Lower lobe of right lung (tissue), 2 donors: ENCODE measurements around the gene PPP6C. TPM values are rescaled to one million over a fixed set of nuclear protein-coding genes. Genes with fewer than 3 reads are reported as not detected.
"Not testable (repeated sequence)": the region's sequence is repeated elsewhere in the genome, so short reads cannot be mapped to it uniquely, and the experiment has no call there.

Experiments
- ATAC-seq, 2 donors: fragments of 200-7000 bp; cut with Tn5 transposase; one replicate each; pipeline ENCODE4 v1.9.1; 2020 to 2022; ENCODE audit warnings: mild to moderate bottlenecking in 2 of 2, moderate library complexity in 2 of 2
- DNase-seq: peaks from one replicate; pipeline ENCODE4 v3.0.0-alpha.2; 2020
- H3K27ac ChIP-seq: fragments of 200-600 bp; one replicate; pipeline ENCODE4 v1.8.0; 2022
- H3K27me3 ChIP-seq: fragments of 200-600 bp; one replicate; pipeline ENCODE4 v1.8.0; 2022; ENCODE audit warnings: low read depth
- H3K36me3 ChIP-seq: fragments of 200-600 bp; one replicate; pipeline ENCODE4 v1.8.0; 2022; ENCODE audit warnings: mild to moderate bottlenecking
- H3K4me1 ChIP-seq: fragments of 200-600 bp; one replicate; pipeline ENCODE4 v1.8.0; 2022
- H3K4me3 ChIP-seq: fragments of 200-600 bp; one replicate; pipeline ENCODE4 v1.8.0; 2022; ENCODE audit warnings: mild to moderate bottlenecking
- H3K9me3 ChIP-seq: fragments of 200-600 bp; one replicate; pipeline ENCODE4 v1.8.0; 2022
- CTCF ChIP-seq: fragments of 200-600 bp; IDR thresholded peaks from one replicate; pipeline ENCODE4 v1.8.0; 2022; ENCODE audit warnings: antibody characterized with exemption, mild to moderate bottlenecking
- intact Hi-C: fragments of 100-400 bp; cut with DNase I; formaldehyde crosslinking; loops from one replicate; pipeline ENCODE4 v1.11.0; 2022
- total RNA-seq: library from RNA; stranded (reverse); fragmentation: NEBNext Ultra II Directional; extraction: Animal tissue kit (Norgen Biotek cat#: 25700); gene quantifications from one replicate; pipeline ENCODE4 v1.2.1, GENCODE V29; 2021
- donor health status: DM: no; HTN: yes; CAD: no; lungs with severe emphysema.

PPP6C gene
- total RNA-seq, 1 donor from 2014 or later: 44.7 TPM

GRCh38 chr9:125233678-125234077, 44.1 kb upstream of the PPP6C start:
- Histone ChIP-seq H3K27ac (no peak overlapping the region), H3K36me3 (peaks cover 89% of the 10 kb centered on the region), H3K4me1 (peaks cover 41% of the 10 kb centered on the region), H3K4me3 (no peak overlapping the region), H3K27me3 (no peaks in the 10 kb centered on the region), H3K9me3 (no peaks in the 10 kb centered on the region)
- TF ChIP-seq CTCF: no peak
- ATAC-seq (no peak), DNase-seq (no peak)
- intact Hi-C loops: no loop called here

- TF ChIP-seq CTCF: no peak
- intact Hi-C loops: no loop called here
- Histone ChIP-seq H3K27ac (no peak overlapping the region), H3K36me3 (peaks cover 64% of the 10 kb centered on the region), H3K4me1 (no peaks in the 10 kb centered on the region), H3K27me3 (no peaks in the 10 kb centered on the region), H3K9me3 (no peaks in the 10 kb centered on the region), H3K4me3 (no peak overlapping the region)
- ATAC-seq (no peak), DNase-seq (no peak)
Observed at GRCh38 chr9:125227761-125228160, 38.2 kb upstream of the PPP6C start.

GRCh38 chr9:125224858-125225257, 35.3 kb upstream of the PPP6C start:
- H3K27ac ChIP-seq, H3K4me1 ChIP-seq, H3K9me3 ChIP-seq, DNase-seq, H3K27me3 ChIP-seq, H3K4me3 ChIP-seq, intact Hi-C loops, ATAC-seq: not testable (repeated sequence)
- H3K36me3 ChIP-seq: peaks cover 62% of the 10 kb centered on the region

- Histone ChIP-seq H3K27ac (no peak overlapping the region), H3K36me3 (peaks cover 52% of the 10 kb centered on the region), H3K4me3 (no peak overlapping the region), H3K9me3 (no peaks in the 10 kb centered on the region), H3K27me3 (no peaks in the 10 kb centered on the region), H3K4me1 (no peaks in the 10 kb centered on the region)
- no peak for TF ChIP-seq CTCF
- intact Hi-C loops: no loop called here
- ATAC-seq (no peak), DNase-seq (no peak)
Observed at GRCh38 chr9:125218621-125219020, 29.0 kb upstream of the PPP6C start.

- Histone ChIP-seq H3K4me1 (no peaks in the 10 kb centered on the region), H3K4me3 (no peak overlapping the region), H3K36me3 (peaks cover 64% of the 10 kb centered on the region), H3K9me3 (no peaks in the 10 kb centered on the region), H3K27ac (no peak overlapping the region), H3K27me3 (no peaks in the 10 kb centered on the region)
- intact Hi-C loops: no loop called here
- DNase-seq (no peak), ATAC-seq (no peak)
- TF ChIP-seq CTCF: no peak
Observed at GRCh38 chr9:125214186-125214585, 24.6 kb upstream of the PPP6C start.

GRCh38 chr9:125204477-125204876, 14.9 kb upstream of the PPP6C start:
- intact Hi-C loops: no loop called here
- TF ChIP-seq CTCF: no peak
- Histone ChIP-seq H3K27ac (no peak overlapping the region), H3K4me1 (peaks cover 10% of the 10 kb centered on the region), H3K9me3 (no peaks in the 10 kb centered on the region), H3K36me3 (peaks cover 63% of the 10 kb centered on the region), H3K27me3 (no peaks in the 10 kb centered on the region), H3K4me3 (no peak overlapping the region)
- no peak for DNase-seq
- no peak for ATAC-seq
